Kidney capillary endothelial cell (primary cell): ENCODE results near the gene MSH2.

ENCODE experiments used
- DNase-seq: peaks from one replicate; pipeline ENCODE4 v3.0.0-alpha.2; 2018; ENCODE audit warnings: low spot score

The MSH2 gene

GRCh38 chr2:47508641-47509040 is 105.7 kb downstream of the MSH2 start:
- DNase-seq: no peak

- no peak for DNase-seq
These were observed 106.3 kb downstream of the MSH2 start for GRCh38 chr2:47509250-47509649.

- DNase-seq: no peak
These were observed 106.9 kb downstream of the MSH2 start for GRCh38 chr2:47509821-47510385.

- DNase-seq: no peak
These were observed 107.8 kb downstream of the MSH2 start for GRCh38 chr2:47510745-47511144.

- peak; percentile 48 for DNase-seq
These were observed 109.7 kb downstream of the MSH2 start for GRCh38 chr2:47512581-47513083.

- DNase-seq: no peak
These were observed 111.1 kb downstream of the MSH2 start for GRCh38 chr2:47513981-47514520.

- no peak for DNase-seq
These were observed 113.6 kb downstream of the MSH2 start for GRCh38 chr2:47516360-47517104.

- DNase-seq: no peak
These were observed 115.7 kb downstream of the MSH2 start for GRCh38 chr2:47518497-47519146.

- DNase-seq: no peak
These were observed 116.2 kb downstream of the MSH2 start for GRCh38 chr2:47519147-47519537.

- no peak for DNase-seq
These were observed 116.8 kb downstream of the MSH2 start for GRCh38 chr2:47519604-47520301.

GRCh38 chr2:47520302-47520630 is 117.3 kb downstream of the MSH2 start:
- DNase-seq: no peak

- DNase-seq: peak; percentile 50
These were observed 118.1 kb downstream of the MSH2 start for GRCh38 chr2:47520825-47521665.

- no peak for DNase-seq
These were observed 118.8 kb downstream of the MSH2 start for GRCh38 chr2:47521666-47522285.

GRCh38 chr2:47525167-47525566 is 122.2 kb downstream of the MSH2 start:
- DNase-seq: no peak

- no peak for DNase-seq
These were observed 125.5 kb downstream of the MSH2 start for GRCh38 chr2:47528455-47528854.

- peak; percentile 80 for DNase-seq
These were observed 125.9 kb downstream of the MSH2 start for GRCh38 chr2:47528874-47529273.

- no peak for DNase-seq
These were observed 127.3 kb downstream of the MSH2 start for GRCh38 chr2:47530105-47530760.

- DNase-seq: no peak
These were observed 128.6 kb downstream of the MSH2 start for GRCh38 chr2:47531378-47532042.
